K562 (cell line): ENCODE data around the gene SMARCA4. TPM values are rescaled to one million over a fixed set of nuclear protein-coding genes. Genes with fewer than 3 reads are reported as not detected.

ENCODE experiments used
- ATAC-seq: fragments of 200-7000 bp; cut with Tn5 transposase; 3 replicates; pipeline ENCODE4 v1.9.1; 2020; ENCODE audit warnings: moderate library complexity
- BruUV-seq: library from RNA; stranded (reverse); fragments of 400-500 nt; replicated peaks from 2 replicates; lab custom pipeline; 2021; lab: Mats Ljungman, UMichigan
- CTCF ChIA-PET: fragments of 300-600 bp; formaldehyde crosslinking; extraction: SDS; loops from one replicate; lab custom pipeline; 2021; ENCODE audit warnings: low intra/inter-chr PET ratio; lab: Yijun Ruan, JAX
- POLR2A ChIA-PET: fragments of 300-600, 350-650 bp; sonication (Branson Sonifier 250); formaldehyde crosslinking; extraction: SDS; loops from one replicate; lab custom pipeline; 2021; ENCODE audit warnings: antibody characterized with exemption, inconsistent platforms; lab: Yijun Ruan, JAX
- DNase-seq, 4 experiments: peaks; one replicate each; pipeline versions ENCODE4 v3.0.0 to v3.0.0-alpha.2; 2011 to 2018; ENCODE audit warnings: low spot score in 3 of 4, mixed read lengths in 3 of 4; ENCODE audit errors: extremely low read depth in 1 of 4
- FAIRE-seq: peaks from 2 replicates; lab custom pipeline; 2011; peaks lifted over from hg19 to GRCh38; lab: Jason Lieb, UNC
- H2AFZ ChIP-seq: 2 replicates; pipeline ENCODE4 v1.6.0; 2011; ENCODE audit warnings: low read depth, low read length, control low read depth, inconsistent platforms
- H3K27ac ChIP-seq: fragments of 200-600 bp; 3 replicates; pipeline ENCODE4 v1.8.0; 2011; ENCODE audit warnings: low read depth, mild to moderate bottlenecking, control low read depth, inconsistent platforms, low read length, moderate library complexity, mixed read lengths; ENCODE audit errors: extremely low read depth
- H3K27me3 ChIP-seq, 2 experiments: fragments of 300-600 bp in 1 of 2; 2 replicates in 1 of 2; 3 replicates in 1 of 2; pipeline versions ENCODE4 v1.6.0 to v1.8.0; 2011; ENCODE audit warnings: inconsistent platforms in 2 of 2, low read length in 2 of 2, mild to moderate bottlenecking in 1 of 2, mixed read lengths in 1 of 2, moderate library complexity in 1 of 2; ENCODE audit not compliant: control insufficient read depth in 2 of 2, insufficient read depth in 2 of 2
- H3K36me3 ChIP-seq: fragments of 300-600 bp; 3 replicates; pipeline ENCODE4 v1.8.0; 2011; ENCODE audit warnings: mild to moderate bottlenecking, low read length, inconsistent platforms; ENCODE audit not compliant: control insufficient read depth, insufficient read depth
- H3K4me1 ChIP-seq, 2 experiments: fragments of 200-600 bp in 1 of 2; replicated peaks in 1 of 2; 2 replicates in 1 of 2; 3 replicates in 1 of 2; pipeline versions ENCODE4 v1.5.1 to v1.8.0; 2011; ENCODE audit warnings: inconsistent platforms in 2 of 2, low read length in 2 of 2, mild to moderate bottlenecking in 1 of 2, mixed read lengths in 1 of 2, moderate library complexity in 1 of 2; ENCODE audit not compliant: control insufficient read depth in 2 of 2, insufficient read depth in 2 of 2
- H3K4me2 ChIP-seq: 2 replicates; pipeline ENCODE4 v1.6.1; 2011; ENCODE audit warnings: low read length, control low read depth, inconsistent platforms, mixed read lengths; ENCODE audit not compliant: insufficient read depth
- H3K4me3 ChIP-seq: fragments of 200-600 bp; sonication (generic), shearing (Covaris generic); 2 replicates; pipeline ENCODE4 v1.5.1; 2016; ENCODE audit warnings: control low read depth, inconsistent platforms
- H3K79me2 ChIP-seq: fragments of 200-600 bp; 3 replicates; pipeline ENCODE4 v1.8.0; 2011; ENCODE audit warnings: low read length, inconsistent platforms; ENCODE audit not compliant: control insufficient read depth, insufficient read depth
- H3K9ac ChIP-seq, 2 experiments: 2 replicates each; pipeline versions ENCODE4 v1.6.0 to v1.6.1; 2011; ENCODE audit warnings: low read depth in 2 of 2, low read length in 2 of 2, control low read depth in 1 of 2, inconsistent platforms in 1 of 2, mild to moderate bottlenecking in 1 of 2, mixed read lengths in 1 of 2; ENCODE audit not compliant: insufficient read depth in 1 of 2
- H3K9me1 ChIP-seq: one replicate; pipeline ENCODE4 v1.6.0; 2011; ENCODE audit warnings: inconsistent platforms, mild to moderate bottlenecking, low read length, moderate library complexity; ENCODE audit not compliant: control insufficient read depth, insufficient read depth
- H3K9me3 ChIP-seq: replicated peaks from 2 replicates; pipeline ENCODE4 v1.5.1; 2011; ENCODE audit warnings: low read depth, low read length, inconsistent platforms; ENCODE audit not compliant: control insufficient read depth, insufficient read depth
- H4K20me1 ChIP-seq: replicated peaks from 2 replicates; pipeline ENCODE4 v1.6.1; 2011; ENCODE audit warnings: low read length, inconsistent platforms, mixed read lengths; ENCODE audit not compliant: control insufficient read depth, insufficient read depth
- ESRRA ChIP-seq: fragments of 450-650 bp; IDR thresholded peaks from 2 replicates; pipeline ENCODE4 v1.6.1; 2014; ENCODE audit warnings: low read depth, mild to moderate bottlenecking, moderate library complexity, borderline replicate concordance
- FOXJ2 ChIP-seq: fragments of 200-800 bp; sonication (Bioruptor generic); IDR thresholded peaks from 2 replicates; pipeline ENCODE4 v1.6.1; 2016; ENCODE audit warnings: missing genetic modification characterization, missing compliant biosample characterization
- MED1 ChIP-seq: sonication (generic); formaldehyde crosslinking; IDR thresholded peaks from 2 replicates; pipeline ENCODE4 v1.8.1; 2023; ENCODE audit warnings: missing genetic modification reagents, borderline replicate concordance
- NR2C1 ChIP-seq, 2 experiments: fragments of 450-650 bp; IDR thresholded peaks; 2 replicates each; pipeline ENCODE4 v1.6.1; 2017; ENCODE audit warnings: mild to moderate bottlenecking in 2 of 2, antibody characterized with exemption in 1 of 2, inconsistent platforms in 1 of 2, missing compliant biosample characterization in 1 of 2, missing genetic modification characterization in 1 of 2
- SAFB2 ChIP-seq: fragments of 200-400 bp; formaldehyde crosslinking; IDR thresholded peaks from 2 replicates; pipeline ENCODE4 v1.6.1; 2018; ENCODE audit warnings: borderline replicate concordance, low read length, low read depth, moderate library complexity; ENCODE audit not compliant: severe bottlenecking
- U2AF2 ChIP-seq: fragments of 200-400 bp; formaldehyde crosslinking; optimal IDR thresholded peaks from 2 replicates; pipeline ENCODE3; 2017; ENCODE audit warnings: low read depth, mild to moderate bottlenecking, low read length
- XRCC5 ChIP-seq: fragments of 200-400 bp; formaldehyde crosslinking; IDR thresholded peaks from 2 replicates; pipeline ENCODE4 v1.6.1; 2017; ENCODE audit warnings: low read depth, mild to moderate bottlenecking, low read length
- ZNF445 ChIP-seq: fragments of 250-450 bp; sonication (Bioruptor Pico); IDR thresholded peaks from 2 replicates; pipeline ENCODE4 v1.4.0; 2020; ENCODE audit warnings: low read depth, mild to moderate bottlenecking, moderate library complexity
- ZNF766 ChIP-seq: fragments of 200-800 bp; sonication (Bioruptor generic); conservative IDR thresholded peaks from 2 replicates; pipeline ENCODE4 v1.6.1; 2016; ENCODE audit warnings: missing genetic modification characterization, missing compliant biosample characterization
- ZNF785 ChIP-seq: fragments of 250-450 bp; sonication (Bioruptor Pico); IDR thresholded peaks from 2 replicates; pipeline ENCODE4 v1.4.0; 2020; ENCODE audit warnings: mild to moderate bottlenecking
- WGBS: fragments of 100-300 bp; shearing (Covaris generic); methylation state at CpG from one replicate; pipeline ENCODE4 v1.1.6; 2016; ENCODE audit warnings: low coverage, mixed read lengths; ENCODE audit not compliant: insufficient coverage; ENCODE audit errors: missing lambda C conversion rate; 5-methylcytosine and 5-hydroxymethylcytosine counted together
- in situ Hi-C: fragments of 300-500 bp; cut with MboI; formaldehyde crosslinking; loops from 4 replicates; pipeline ENCODE4 v1.15.0; 2018; ENCODE audit warnings: inconsistent platforms, mixed read lengths
- intact Hi-C: fragments of 100-400 bp; cut with micrococcal nuclease; formaldehyde crosslinking; loops from 2 replicates; pipeline ENCODE4 v1.14.2; 2022
- polyA plus RNA-seq, 8 experiments: library from polyadenylated mRNA; depleted of rRNA in 4 of 8; stranded (reverse) in 5 of 8; unstranded in 3 of 8; fragments of >200 nt; fragmentation: Nextera tagmentation in 2 of 8; fragmentation: Illumina TruSeq in 1 of 8; extraction: Ambion mirVana in 2 of 8; extraction: Trizol in 1 of 8; gene quantifications; 2 replicates each; pipeline versions ENCODE4 v1.2.1 to v1.2.3, GENCODE V29; 2011 to 2014; ENCODE audit warnings: inconsistent platforms in 1 of 8, missing spikeins in 1 of 8
- total RNA-seq, 7 experiments: library from RNA; depleted of rRNA in 6 of 7; stranded (reverse); fragments of >200 nt in 6 of 7; fragmentation: Illumina TruSeq in 2 of 7; extraction: Trizol in 2 of 7; gene quantifications; 2 replicates each; pipeline versions ENCODE4 v1.2.1 to v1.2.3, GENCODE V29; 2011 to 2021; ENCODE audit warnings: low replicate concordance in 1 of 7
- TF ChIP-seq, protein P1 (sequence below): fragments of 450-650 bp; formaldehyde crosslinking; IDR thresholded peaks from 2 replicates; pipeline ENCODE4 v1.4.0; 2022; ENCODE audit warnings: mild to moderate bottlenecking, moderate library complexity

Gene SMARCA4
- total and polyA plus RNA-seq, 9 of the 15 experiments (the other 6 are each of a cell fraction or from before 2014, with no cell fraction given), result 19.3 to 207 (median 52.1) TPM

DNA sequence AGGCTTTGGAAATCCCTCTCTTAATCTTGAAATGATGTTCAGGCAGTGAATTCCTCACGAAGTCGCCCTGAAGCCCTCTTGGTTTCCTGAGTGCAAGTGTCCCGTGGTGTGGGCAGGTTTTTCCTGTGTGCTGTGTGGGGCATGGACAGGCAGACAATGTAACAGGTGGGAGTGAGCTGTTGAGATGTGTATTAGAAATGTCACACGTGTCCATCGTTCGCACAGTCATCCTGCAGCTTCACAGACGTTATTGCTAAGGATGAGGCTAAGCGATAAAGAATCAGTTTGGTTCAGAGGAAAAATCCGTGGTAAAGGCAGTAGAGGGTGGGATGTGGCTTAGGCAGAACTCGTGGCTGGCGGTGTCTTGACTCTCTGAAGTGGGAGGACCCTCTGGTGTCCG is 51.7 kb downstream of the SMARCA4 start:
- H3K9me1 ChIP-seq, result no peaks in the 10 kb centered on the region
- H3K27me3 ChIP-seq, result no peaks in the 10 kb centered on the region
- no peak for DNase-seq
- ChIA-PET POLR2A (no interaction called here), CTCF (interaction anchor here (0.6 kb wide), 1 partner anchor 21 kb away, joined by 4 read pairs; no protein-coding TSS in a partner anchor)
- no peak overlapping the region for H2AFZ ChIP-seq
- no TSS peak for BruUV-seq
- no peak overlapping the region for H3K4me2 ChIP-seq
- H3K9me3 ChIP-seq, result no peaks in the 10 kb centered on the region
- WGBS, result 83% methylated on average over 12 of the region's 12 CpGs
- ATAC-seq, result no peak
- H3K36me3 ChIP-seq, result peaks cover 94% of the 10 kb centered on the region; the same call in 2 of the 3 replicates
- H3K9ac ChIP-seq, result no peak overlapping the region
- H3K4me3 ChIP-seq, result no peak overlapping the region
- H4K20me1 ChIP-seq, result no peaks in the 10 kb centered on the region
- FAIRE-seq, result peak; percentile 55
- H3K27ac ChIP-seq, result no peak overlapping the region
- peaks cover 0 to 4% of the 10 kb centered on the region in 2 experiments; a peak in 1 of 5 replicates for H3K4me1 ChIP-seq
- intact Hi-C loops, result no loop called here
- no peak for TF ChIP-seq U2AF2
- no peak for TF ChIP-seq ZNF766 (CRISPR knock-in tag)
- TF ChIP-seq ESRRA, result no peak
- TF ChIP-seq, protein P1, sequence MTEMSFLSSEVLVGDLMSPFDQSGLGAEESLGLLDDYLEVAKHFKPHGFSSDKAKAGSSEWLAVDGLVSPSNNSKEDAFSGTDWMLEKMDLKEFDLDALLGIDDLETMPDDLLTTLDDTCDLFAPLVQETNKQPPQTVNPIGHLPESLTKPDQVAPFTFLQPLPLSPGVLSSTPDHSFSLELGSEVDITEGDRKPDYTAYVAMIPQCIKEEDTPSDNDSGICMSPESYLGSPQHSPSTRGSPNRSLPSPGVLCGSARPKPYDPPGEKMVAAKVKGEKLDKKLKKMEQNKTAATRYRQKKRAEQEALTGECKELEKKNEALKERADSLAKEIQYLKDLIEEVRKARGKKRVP (CRISPR knock-in tag), result no peak
- no peak for TF ChIP-seq MED1
- TF ChIP-seq SAFB2, result no peak
- TF ChIP-seq NR2C1 (IDR thresholded peaks at IDR 0.05), result no peak
- no peak for TF ChIP-seq NR2C1 (tag; IDR thresholded peaks at IDR 0.05)
- TF ChIP-seq XRCC5, result no peak
- TF ChIP-seq ZNF785 (CRISPR knock-in tag), result no peak
- TF ChIP-seq FOXJ2 (tag), result no peak
- no peak for TF ChIP-seq ZNF445 (CRISPR knock-in tag)
- H3K79me2 ChIP-seq, result no peaks in the 10 kb centered on the region
- in situ Hi-C loops, result no loop called here
